NK-92 treated with Interleukin-12 subunit alpha and Interleukin-12 subunit beta, amount 100 ng/mL, for 24 hours (cell line): Measurements from ENCODE around the gene CDK14.
"Not testable (repeated sequence)": the region's sequence is repeated elsewhere in the genome, so short reads cannot be mapped to it uniquely, and the experiment has no call there.

Experiments
- DNase-seq: peaks from one replicate; lab custom pipeline; 2025; lab: John Stamatoyannopoulos, UW

Gene CDK14

DNA sequence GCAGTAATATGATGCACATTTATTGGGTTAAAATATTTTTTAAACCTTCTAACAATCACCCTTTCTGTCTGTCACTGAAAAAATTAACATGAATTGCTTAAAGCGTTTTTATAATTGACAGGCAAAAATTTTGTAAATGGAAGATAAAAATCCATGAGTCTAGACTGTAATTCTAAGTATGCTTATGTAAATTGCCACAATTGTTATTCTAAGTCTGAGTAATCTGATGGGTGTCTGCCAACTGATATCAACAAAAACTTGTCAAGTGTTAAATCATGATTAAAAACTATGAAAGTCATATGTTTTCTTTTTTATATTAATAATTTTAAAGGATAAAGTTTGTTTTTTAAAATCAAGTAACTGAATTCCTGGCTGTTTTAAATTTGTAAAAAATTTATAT, 208.2 kb downstream of the CDK14 start:
- no peak for DNase-seq

DNA sequence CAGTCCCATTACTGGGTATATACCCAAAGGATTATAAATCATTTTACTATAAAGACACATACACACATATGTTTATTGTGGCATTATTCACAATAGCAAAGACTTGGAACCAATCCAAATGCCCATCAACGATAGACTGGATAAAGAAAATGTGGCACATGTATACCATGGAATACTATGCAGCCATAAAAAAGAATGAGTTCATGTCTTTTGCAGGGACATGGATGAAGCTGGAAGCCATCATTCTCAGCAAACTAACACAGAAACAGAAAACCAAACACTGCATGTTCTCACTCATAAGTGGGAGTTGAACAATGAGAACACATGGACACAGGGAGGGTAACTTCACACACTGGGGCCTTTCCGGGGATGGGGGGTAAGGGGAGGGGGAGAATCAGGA, 219.4 kb downstream of the CDK14 start:
- DNase-seq, result not testable (repeated sequence)

DNA sequence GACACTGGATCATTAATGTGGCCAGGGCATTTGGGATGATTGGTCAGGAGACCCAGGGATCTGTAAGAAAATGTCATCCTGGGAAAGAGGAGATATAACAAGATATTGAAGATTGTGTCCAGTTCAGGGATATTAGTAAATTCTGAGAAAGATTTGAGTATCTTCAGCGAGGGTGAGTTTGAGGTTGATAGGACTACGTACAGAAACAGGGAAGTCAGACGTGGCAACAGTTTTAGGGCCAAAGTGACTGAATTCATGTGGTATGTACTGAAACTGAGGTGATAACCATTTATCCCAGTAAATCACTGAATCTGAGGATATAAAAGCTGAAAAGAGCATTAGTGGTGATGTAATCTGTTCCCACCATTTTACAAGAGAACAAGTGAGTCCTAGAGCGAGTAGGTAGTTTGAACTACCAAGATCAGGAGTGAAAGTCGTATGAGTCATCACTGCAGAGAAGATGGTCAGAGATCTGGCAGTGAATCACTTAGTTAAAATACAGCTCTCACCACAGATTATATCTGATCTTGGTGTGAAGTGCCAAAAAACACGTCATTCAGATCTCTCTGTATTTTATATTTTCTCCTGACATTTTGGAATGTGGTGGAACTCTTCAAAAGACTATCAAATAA, 220.5 kb downstream of the CDK14 start:
- no peak for DNase-seq

DNA sequence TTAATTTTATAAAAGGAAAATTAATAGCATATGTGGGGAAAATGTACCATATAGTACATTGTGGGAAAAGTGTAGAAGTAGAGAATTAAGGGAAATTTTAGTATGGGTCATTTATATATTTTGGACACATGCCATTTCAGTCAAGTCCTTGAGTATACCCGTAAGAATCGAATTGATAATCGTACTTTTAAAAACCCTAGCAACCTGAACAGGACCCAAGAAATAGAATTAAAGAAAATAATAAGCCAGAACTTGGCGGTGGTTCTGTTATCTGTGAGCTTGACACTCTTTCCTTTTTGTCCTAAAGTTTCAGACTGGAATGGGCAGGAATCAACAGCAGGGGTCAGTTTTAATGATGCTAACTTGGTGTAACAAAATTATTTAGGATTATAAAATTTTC, 221.0 kb downstream of the CDK14 start:
- DNase-seq, result no peak

DNA sequence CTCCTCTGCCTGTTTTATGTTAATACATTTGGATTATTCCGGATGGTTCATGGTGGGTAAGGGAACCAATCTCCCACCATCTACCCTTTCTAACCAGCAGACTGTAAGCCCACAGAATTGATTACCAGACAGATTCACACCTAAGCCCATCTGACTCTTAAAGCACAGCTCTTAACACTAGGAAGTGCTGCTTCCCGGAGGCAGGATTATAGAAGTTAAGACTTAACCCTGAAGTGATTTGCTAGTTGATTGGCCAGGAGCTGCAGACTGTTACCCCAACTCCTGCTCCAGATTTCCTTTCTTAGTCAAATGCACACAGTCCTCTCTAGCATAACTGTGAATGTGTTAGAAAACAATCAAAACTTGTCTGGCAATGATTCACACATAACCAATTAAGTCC, 221.7 kb downstream of the CDK14 start:
- no peak for DNase-seq

DNA sequence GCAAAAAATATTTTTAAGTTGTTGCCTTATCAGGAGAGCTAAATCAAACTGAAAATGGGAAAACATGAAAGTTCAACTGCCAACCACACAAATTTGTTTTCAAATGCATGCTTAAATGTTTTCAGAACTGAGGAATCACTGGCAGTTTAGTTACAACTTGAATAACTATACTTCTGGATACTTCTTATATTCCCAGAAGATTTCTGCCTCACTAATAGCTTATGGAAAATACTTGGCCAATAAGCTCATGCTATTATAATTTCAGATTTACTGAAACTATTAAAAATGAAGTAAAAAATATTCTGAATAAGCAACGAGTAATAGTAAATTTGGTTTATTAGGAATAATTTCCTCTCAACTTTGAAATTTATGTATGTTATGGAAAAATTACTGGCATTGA, 222.2 kb downstream of the CDK14 start:
- no peak for DNase-seq

DNA sequence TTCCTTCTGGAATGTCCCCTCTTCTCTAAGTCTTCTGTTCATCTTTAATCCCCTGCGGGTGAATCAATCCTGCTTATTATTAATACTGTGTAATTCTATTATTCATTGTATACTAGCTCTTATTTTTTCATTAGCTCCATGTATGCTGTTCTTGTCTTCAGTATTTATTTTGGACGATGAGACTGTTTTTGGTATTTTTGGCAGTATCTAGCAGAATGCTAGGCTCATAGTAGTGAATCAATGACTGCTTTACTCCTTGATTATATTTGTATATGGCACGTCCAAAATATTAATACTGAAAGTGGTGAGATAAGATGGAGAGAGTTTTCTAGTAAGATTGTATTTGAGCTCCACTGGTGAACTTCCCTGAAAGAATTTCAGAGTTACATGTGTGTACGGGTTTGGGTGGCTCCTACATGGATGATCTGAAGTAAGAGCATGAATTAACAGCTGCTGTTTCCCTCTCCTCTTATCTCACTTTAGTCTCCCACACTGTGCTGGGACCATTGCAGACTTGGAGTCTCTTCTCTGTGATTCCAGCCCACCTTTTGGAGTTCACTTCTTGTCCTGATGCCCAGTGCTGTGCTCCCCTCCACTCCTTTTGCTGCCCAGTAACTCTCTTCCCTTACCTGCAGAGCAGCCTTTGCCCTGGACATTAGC, 226.0 kb downstream of the CDK14 start:
- no peak for DNase-seq

DNA sequence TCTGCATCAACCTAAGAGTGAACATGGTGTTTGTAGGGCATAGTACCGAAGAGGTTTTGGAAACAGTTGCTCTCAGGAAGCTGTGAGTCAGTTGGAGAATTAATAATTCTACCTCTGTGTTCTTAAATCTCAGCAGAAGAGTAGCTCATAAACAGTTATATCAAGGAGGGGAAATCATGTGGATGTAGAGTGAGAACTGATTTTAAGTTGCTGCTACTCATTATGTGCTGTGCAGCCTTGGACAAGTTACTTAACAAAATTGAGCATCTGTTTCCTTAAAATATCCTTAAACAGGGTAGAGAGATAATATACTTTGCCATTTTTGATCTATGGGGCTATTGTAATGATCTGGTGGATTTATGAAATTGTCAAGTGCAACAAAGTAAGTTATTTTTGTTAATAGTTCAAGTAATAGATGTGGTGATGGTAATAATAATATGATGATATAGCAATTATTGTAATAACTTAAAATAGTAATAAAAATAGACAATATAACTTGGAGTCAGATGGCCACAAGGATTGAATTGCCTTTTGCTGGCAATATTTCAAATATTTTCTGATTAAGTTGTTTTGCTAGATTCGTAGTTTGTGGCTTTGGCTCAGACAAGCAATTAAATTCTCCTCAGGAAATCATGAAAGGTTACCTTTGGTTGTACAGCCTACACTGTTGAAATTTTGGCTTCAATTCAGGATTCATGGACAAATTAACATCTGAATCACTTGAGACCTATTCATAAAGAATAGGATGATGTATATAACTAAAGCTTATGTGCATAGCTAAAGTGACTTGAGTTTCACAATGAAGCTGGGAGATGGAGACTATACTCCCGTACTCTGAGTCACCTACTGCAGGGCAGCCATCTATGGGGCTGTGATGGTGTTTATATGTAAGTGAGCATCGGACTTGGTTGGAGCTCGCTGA, 228.5 kb downstream of the CDK14 start:
- no peak for DNase-seq

DNA sequence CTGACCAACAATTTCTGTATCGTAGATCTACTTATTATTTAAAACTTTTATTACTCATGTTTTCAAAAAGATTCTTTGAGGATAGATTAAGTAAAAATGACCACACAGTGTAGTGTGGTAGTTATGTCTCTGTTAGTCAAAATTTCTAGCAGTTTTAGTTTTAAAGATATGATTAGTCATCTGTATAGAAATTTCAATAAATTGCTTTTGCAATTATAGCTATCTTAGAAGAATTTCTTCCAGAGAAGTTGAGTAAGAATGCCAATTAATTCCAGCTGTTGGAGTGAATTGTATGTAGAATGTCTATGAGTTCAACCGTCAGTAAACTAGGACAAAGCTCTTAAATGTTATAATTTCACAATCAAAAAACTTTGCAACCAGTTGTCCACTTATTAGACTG, 229.7 kb downstream of the CDK14 start:
- DNase-seq, result no peak

DNA sequence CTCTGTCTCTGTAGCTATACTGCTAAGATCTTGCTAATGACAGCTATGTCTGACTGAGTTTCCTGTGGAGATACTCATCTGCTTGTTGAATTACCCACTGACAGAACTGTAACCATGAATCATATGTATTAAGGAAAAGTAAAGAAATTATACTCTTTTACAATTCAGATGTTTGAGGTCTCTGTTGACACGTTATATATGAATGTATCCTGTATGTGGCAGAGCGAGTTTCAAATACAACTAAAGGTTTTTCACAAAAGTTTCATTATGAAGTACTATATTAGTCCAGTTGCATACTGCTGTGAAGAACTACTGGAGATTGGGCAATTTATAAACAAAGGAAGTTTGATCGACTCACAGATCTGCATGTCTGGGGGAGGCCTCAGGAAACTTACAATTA, 232.5 kb downstream of the CDK14 start:
- DNase-seq, result no peak

DNA sequence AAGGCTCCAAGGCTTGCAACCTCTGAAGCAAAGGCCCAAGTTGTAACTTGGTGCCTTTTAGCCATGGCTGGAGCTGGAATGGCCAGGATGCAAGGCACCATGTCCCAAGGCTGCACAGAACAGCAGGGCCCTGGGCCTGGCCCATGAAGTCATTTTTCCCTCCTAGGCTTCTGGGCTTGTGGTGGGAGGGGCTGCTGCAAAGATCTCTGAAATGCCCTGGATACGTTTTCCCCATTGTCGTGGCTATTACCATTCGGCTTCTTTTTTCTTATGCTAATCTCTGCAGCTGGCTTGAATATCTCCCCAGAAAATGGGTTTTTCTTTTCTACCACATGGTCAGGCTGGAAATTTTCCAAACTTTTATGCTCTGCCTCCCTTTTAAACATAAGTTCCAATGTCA, 234.2 kb downstream of the CDK14 start:
- DNase-seq, result no peak

DNA sequence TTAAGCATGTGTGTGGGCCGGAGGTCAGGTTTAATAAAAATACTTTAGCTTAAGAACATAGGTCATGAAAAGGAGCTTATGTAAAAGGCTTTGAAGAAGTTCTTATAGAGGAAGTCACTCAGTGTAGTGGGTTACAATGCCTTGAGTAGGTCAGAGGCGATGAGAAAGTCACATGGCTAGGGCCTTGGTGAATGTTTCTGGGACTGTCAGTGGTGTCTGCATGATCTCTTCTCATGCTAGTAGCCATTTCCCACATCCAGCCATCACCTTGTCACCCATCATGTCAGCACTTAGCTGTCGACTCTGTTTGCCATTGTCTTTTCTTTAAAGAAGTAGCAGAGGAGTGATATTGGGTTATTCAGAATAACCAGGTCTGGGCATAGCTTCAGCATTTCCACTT, 236.6 kb downstream of the CDK14 start:
- DNase-seq, result no peak

DNA sequence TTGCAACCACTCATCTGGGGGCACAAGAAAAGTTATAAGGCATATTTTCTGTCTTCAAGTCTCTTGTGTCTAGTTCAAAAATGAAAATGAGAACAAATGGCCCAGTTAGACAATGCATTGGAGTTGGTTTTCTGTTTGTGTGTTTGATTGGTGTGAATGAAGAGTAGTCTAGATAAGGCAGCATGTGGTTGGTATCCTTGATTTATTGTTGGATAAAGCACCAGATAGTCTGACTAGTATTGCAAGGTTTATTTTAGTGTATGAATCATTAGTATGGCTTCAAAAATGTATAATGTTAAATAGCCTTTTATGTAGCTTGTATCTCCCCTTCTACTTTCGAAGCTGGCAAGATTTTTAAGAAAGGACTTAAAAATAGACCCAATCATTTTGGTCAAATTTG, 237.3 kb downstream of the CDK14 start:
- no peak for DNase-seq

DNA sequence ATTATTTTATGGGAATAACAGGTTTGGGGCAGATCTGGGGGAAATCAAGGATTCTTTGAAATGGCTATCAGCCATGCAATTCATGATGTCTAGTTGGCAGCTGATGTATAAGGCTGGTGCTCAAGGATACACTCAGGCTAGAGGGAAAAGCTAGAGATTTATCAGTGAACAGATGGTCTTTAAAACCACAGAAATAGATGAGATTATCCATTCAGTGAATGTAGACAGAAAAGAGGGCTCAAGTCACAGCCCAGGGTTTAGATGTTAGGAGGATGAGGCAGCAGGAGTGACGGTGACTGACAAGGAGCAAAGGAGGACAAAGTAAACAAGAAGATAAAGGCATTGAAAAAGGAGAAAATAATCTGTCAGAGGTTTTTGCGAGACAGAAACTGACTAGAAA, 238.7 kb downstream of the CDK14 start:
- no peak for DNase-seq

DNA sequence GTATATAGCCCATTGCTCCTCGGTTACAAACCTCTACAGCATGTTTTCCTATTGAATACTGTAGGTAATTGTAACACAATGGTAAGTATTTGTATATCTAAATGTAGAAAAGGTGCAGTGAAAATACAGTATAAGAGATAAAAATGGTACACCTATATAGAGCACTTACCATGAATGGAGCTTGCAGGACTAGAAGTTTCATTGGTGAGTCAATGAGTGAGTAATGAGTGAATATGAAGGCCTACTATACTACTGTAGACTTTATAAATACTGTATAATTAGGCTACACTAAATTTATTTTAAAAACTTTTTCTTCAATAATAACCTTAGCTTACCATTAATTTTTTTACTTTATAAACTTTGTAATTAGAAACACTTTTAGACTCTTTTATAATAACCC, 239.7 kb downstream of the CDK14 start:
- DNase-seq, result no peak

DNA sequence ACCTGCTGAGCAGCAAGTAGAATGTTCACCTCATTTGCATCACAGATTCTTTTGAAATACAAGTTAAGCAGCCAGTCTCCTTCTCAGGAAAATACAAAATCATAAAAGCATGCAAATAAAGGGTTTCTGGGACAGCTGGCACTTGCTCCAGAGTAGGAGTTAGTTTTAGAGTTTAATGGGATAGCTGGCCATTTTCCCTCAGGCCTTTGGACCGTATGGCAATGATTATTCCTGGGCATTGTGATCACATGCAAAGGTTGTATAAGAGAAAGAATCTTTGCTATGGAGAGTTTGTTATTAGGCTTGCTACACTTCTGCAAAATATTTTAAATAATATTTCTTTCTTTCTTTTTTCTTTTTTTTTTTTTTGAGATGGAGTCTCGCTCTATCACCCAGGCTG, 240.8 kb downstream of the CDK14 start:
- DNase-seq, result no peak

DNA sequence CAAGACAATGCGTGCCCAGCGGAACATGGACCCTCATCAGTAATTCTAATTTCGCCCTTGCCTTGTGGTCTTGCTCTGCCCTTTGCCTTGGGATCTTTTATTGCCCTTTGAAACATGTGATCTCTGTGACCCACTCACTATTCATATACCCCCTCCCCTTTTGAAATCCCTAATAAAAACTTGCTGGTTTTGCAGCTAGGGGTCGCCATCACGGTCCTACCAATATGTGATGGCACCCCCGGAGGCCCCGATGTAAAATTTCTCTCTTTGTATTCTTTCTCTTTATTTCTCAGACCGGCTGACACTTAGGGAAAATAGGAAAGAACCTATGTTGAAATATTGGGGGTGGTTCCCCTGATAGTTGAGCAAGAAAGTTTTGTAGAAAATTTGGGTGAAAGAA, 242.7 kb downstream of the CDK14 start:
- no peak for DNase-seq

DNA sequence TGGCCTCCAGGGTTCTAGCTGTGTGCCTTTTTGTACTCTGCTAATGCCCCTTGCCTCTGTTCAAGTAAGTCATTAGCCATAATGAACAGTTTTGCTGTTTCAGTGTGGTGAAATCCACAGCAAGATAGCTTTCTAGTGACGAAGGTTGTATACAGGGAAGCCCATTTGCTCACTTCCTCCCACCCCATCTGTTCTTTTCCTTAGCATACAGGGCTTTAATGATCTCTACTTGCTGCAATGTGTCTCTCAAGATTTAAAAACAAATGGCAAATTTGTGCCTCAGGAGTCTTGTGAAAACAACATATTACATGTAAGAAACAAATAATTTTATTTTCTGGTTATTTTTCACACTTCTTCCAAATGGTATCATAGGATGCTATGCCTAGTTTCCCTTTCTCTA, 243.2 kb downstream of the CDK14 start:
- DNase-seq, result no peak

DNA sequence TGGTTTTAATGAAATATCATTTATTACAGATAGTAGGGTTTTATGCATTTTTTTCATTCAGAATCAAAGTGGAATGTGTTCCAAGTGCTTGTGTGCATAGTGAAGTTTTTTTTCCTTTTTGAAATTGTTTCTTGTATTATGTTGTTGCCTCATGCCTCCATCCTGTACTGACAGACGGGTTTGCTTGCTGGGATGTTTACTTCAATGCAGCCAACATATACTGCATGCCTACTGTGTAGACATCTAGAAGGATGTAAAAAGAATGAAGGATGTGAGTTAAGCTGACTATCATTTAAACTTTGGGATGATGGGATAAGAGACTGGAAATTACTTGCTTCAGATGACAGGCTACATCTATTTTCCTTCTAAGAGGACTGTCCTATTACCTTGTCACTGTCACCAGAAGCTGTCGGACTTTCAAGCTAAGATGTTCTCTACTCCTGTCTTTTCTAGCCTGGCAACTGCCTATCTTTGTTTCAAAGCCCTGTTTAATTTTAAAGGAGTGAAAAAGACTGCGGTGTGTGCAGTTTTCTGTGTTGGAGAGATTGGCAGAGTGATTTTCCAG, 243.7 kb downstream of the CDK14 start:
- no peak for DNase-seq

DNA sequence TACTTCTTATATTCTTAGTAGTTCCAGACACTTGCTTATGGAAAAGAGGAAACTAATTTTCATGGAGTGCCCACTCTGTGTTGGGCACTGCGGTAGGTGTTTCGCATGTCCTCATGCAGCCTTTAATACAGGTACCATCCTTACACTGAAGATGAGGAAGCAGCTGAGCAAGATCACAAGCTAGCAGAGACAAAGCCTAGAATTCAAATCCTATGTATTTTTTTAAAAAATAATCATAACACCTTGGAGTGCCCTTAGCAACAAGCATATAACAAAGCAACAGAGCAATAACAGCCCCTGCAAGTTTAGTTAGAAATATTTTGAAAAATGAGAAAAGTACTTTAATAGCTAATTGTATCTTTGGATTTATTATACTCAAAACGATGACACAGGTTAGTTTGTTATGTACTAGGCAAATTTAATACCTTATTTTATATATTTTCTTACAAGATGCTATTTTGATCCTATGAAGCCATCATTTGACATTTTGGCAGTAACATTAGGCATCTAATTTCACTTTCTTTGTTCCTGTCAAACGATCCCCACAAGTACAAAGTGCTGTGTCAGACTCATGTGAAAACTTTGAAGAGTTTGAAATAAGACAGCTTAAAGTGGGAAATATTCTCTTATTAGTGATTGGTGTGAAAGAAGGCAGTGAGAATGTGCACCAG, 245.8 kb downstream of the CDK14 start:
- DNase-seq, result no peak

DNA sequence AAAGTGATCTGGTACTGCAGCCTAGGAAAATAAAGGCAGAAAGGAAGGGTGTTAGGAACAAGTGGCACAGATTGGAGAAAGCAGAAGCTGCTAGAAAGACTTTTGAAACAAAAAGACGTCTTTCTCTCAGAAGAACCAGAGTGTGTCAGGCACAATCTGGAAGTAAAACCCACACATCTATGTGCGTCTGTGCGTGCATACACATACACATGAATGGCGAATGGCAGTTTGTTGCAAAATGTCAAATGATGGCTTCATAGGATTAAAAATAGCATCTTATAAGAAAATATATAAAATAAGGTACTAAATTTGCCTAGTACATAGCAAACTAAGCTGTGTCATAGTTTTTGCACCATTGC, 246.3 kb downstream of the CDK14 start:
- DNase-seq, result no peak

DNA sequence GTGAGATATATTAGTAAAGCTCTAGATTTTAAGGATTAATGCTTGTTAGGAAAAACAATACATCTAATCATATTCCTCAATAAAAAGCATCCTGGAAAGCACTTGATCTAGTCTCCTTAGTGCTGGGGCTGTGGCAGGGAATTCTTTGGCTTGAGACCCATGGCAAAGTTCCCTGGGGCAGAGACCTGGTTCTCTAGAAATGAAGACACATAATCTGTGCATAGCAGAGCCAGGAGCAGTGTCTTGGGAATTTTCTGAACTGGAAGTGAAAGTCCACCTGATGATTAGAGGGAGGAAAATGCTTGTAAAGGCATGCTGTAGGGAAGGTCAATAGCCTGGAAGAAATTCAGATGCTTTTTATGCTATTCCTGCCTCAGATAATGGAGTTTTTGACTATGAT, 247.4 kb downstream of the CDK14 start:
- DNase-seq, result no peak
